ENCODE data around the gene BAK1.
"Not testable (repeated sequence)": the region's sequence is repeated elsewhere in the genome, so short reads cannot be mapped to it uniquely, and the experiment has no call there.

Gene BAK1

DNA sequence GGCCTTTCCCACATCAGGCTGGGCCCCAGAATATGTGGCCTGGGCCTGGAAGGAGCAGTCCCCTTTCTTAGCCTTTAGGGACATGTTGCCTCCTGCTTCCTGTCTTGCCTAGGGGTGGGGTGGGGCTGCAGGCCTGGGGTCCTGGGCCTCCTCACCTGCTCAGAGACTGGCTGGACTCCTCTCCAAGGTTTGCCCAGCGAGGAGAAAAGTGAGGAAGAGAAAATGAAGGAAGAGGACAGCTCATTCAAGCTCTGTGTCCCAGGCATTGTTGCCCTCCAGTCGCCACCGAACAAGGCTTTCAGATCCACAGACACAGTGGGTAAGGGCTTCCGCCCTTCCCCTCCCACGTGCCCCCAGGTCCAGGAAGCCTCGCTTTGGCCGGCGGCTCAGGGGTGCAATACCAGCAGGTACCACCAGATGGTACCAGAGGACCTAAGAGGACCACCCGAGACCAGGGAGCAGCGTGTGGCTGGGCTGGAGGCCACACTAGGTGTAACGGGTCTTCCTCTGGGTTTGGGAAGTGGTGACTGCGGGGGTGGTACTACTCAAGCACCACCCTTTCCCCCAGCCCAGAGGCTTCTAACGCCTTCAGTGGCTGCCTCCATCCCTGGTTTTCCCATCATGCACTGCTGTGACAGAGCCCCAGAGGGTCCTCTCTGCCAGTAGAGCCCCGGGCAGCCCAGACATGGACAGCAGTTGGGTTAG is 5.5 kb upstream of the BAK1 start:
- DNase-seq = peak; percentile 61 to 89 (median 64)

DNA sequence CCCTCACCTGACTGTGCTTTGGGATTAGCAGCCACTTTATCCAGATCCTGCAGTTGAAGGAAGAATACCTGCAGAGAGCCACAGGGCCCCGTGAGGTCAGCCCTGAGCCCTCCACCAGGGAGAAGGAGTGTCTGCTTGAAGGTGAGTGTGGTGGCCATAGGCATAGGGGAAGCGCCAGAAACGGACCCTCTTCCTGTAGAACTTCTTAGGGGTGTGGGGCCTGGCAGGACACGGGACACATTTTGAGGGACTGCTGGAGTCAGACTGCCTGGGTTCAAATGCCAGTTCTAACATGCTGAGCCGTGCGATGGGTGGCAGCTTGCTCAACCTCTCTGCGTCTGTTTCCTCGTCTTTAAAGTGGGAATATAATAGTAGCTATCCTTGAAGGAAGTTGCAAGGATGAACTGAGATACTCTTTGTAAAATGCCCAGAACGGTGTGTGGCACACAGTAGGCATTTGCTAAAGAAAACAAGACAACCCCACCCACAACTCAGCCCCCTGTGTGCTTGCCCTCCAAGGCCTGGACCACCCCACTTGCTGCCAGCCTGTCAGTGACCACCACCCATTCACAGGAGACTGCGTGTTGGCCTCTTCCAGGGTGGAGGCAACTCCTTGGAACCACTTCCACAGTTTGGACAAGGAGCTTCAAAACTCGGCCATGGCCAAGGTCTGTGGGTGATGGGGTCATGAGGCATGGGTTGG is 4.8 kb upstream of the BAK1 start:
- no peak for DNase-seq

DNA sequence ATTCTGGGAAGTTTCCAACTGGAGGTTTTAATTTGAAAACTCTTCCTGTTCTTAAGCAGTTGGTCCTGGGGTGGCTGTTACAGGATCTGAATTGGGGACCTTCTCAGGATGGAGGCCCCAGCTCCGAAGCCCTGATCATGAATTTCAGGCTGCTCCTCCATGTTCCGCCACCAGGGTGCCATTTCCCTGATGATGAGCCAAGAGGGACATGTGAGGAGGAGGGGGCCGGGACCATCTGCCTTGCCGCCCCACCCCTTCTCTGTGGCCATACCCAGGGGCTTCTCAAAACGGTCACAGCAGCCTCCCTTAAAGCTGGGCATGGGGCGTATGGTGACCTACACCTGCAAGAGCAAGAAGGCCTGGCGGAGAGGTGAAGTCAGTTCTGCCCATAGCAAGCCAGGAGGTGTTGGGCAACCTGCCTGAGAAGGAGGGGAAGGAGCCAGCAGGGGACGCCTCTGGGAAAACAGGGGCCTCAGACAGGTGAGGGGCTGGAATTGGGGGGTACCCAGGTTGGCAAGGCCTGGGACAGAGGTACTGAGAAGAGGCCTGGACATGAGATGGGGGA is 3.6 kb upstream of the BAK1 start:
- no peak for DNase-seq

DNA sequence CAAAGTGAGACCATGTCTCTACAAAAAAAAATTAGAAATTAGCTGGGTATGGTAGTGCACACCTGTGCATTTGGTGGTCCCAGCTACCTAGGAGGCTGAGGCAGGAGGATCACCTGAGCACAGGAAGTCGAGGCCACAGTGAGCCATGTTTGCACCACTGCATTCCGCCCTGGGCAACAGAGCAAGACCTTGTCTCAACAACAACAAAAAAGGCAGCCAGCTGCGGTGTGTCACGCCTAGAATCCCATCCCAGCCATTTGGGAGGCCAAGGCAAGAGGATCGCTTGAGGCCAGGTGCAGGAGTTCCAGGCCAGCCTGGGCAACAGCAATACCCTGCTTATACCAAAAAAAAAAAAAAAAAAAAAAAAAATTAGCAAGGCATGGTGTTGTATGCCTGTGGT is 1.1 kb upstream of the BAK1 start:
- DNase-seq = no peak

DNA sequence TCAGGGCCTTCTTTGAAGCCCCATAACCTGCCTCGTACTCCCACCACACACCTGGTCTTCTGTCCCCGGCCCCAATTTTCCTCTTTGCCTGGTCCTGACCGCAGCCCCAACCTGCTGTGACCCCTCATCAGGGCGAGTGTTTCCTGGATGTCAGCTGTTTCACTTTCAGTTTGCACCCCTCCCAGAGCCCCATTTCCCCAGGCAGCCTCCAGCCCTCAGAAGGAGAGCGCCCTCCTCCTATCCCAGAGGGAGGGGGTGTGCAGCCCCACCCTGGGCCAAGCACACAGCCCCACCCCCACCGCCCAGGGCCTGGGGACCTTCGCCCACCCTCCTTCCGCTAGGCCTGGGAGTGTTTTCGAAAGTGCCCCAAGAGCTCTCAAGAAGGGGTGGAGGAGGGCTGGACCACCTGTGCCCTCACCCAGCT is 1.5 kb downstream of the BAK1 start:
- DNase-seq = no peak

DNA sequence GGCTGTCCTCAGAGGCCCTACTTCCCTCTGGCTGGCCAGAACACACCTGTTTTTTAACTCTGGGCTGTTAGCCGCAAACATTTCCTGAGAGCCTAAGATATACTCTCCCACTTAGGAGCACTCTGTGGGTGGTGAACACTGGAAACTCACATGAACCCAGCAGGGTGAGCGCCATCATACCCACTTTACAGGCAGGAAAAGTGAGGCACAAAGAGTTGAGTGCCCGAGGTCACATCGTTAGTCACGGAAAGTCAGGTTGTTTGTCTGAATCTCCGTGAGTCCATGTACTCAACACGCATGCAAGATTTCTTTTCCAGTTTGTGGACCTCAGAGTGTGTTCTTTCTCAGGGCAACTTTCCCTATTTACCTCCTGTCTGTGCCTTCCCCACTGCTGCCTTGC is 1.9 kb downstream of the BAK1 start:
- no peak for DNase-seq

DNA sequence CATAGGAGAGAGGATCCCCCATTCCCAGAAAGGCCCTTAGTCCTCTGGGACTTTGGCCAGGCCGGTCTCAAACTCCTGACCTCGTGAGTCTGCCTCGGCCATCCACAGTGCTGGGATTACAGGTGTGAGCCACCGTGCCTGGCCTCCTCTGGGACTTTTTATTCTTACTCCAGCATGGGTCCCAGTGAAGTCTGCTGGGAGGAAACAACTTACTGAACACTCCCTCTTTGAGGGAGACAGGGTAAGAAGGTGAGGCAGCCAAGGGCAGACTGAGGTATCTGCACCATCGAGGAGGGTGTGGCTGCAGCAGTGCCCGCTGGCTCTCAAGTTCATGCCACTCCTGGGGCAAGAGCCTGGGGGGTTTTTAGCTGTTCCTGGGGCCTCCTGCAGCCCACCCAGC is 2.4 kb downstream of the BAK1 start:
- no peak for DNase-seq

DNA sequence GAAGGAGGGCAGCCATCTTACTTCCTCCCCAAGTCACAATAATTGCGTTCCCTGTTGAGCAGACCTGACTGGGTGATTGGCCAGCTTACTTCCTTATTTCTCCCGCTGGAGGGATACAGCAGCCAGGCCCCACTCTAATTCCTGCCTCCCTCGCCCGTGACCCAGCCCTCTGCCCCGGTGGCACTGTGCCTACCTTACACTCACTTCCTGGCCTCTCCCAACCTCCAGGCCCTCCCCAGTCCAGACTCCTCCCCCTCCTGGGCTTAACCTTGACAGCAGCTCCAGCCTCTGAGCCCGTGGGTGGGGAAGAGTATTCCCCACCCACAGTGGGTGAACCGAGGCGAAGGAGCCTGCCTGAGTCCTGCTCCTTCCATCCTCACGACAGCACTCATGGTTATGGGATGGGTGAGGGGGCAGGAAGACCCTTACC is 3.0 kb downstream of the BAK1 start:
- no peak for DNase-seq

DNA sequence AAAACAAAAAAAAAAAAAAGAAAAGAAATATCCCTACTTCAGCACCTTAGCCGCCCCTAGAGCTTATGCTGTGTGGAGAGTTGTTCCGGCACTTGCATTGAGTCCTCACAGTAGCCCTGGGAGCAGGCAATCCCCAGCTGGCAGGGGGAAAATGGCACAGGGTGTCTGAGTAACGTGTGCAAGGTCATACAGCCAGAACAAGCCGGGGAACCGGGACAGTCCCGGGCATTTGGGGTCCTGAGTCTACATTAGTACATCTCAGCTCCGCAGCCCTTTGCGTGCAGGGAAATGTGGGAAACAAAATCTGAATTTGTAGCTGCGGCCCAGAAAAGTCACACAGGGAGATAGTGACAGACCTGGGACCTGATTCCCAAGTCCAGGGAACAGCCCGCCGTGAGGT is 3.4 kb downstream of the BAK1 start:
- no peak for DNase-seq

DNA sequence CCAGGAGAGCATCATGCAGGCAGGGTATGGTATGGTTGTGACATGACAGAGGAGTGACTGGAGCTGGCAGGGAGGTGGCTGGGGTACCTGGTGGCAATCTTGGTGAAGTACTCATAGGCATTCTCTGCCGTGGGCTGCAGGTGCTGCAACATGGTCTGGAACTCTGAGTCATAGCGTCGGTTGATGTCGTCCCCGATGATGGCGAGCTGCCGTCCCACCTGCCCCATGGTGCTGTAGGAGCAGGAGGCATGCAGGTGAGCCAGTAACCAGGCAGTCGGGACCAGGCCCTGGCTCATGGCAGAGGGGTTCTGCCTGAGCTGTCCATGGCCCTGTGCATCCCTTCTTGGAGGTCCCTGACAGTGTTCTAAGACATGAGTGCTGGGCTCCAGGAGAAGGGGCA is 4.9 kb downstream of the BAK1 start:
- DNase-seq = no peak

DNA sequence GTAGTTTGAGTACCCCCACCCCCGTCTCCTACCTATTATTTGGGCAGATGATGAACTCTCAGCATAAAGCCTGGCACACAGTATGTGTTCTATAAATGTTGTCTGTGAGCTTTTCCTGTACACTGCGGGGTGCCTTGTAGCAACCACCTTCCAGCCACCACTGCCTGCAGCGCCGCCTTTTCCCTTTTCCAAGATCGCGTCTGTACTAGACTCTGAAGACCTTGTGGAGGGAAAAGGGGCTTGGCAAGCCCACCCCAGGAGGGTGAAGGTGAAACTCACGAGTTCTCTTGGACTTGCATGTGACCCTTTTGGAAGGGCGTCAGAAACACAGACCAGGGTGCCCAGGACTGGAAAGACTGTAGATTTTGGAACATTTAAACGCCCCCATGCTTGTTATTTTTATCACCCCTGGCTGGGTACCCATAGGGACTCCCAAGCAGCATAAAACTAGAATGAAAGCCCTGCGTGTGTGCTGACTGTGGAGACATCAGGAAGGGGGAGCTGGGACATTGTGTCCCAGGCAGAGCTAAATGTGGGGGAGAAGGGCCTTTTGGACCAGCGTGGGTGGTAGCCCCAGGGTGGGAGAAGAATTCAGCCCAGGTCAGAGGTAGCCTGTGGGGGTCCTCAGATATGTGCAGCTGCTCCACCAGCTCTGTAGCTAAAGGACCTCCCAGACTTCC is 8.3 kb downstream of the BAK1 start:
- no peak for DNase-seq

DNA sequence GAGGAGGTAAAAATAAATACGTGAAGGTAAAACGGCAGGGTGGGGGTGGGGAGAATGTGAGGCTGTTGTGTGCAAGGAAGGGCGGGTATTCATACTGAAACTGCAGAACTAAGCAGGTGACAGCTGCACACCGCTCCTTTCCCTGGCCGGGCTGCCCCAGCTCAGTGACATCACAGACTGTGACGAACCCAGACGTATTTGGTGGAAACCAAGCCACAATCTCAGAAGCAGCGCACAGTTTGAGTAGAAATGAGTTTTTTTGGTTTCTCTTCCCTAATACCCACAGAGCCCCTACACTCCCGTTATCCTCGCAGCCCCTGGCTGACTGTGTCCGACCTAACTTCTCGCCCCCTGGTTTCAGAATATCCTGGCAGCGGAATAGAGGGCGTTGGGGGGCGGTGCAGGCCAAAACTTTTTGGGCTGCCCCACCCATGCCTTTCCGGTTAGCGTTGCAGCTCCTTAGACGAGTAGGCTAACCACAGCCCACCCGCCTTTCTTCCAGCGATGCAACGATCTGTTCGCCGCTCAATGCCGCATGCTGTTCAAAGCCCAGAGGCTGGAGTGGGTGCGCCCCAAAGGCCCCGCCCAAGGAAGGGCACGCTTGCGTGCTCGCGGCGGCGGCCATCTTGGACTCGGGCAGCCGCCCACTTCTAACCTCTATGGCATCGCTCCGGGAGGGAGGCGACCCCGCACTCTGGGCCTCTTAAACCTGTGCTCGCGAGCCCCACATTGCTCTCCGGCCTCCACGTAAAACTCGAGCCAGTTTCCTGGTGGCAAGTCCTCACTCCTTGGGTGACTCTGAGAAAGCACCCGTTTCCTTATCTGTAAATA is 9.1 kb downstream of the BAK1 start:
- DNase-seq = peak; percentile 69 to 90 (median 81)

DNA sequence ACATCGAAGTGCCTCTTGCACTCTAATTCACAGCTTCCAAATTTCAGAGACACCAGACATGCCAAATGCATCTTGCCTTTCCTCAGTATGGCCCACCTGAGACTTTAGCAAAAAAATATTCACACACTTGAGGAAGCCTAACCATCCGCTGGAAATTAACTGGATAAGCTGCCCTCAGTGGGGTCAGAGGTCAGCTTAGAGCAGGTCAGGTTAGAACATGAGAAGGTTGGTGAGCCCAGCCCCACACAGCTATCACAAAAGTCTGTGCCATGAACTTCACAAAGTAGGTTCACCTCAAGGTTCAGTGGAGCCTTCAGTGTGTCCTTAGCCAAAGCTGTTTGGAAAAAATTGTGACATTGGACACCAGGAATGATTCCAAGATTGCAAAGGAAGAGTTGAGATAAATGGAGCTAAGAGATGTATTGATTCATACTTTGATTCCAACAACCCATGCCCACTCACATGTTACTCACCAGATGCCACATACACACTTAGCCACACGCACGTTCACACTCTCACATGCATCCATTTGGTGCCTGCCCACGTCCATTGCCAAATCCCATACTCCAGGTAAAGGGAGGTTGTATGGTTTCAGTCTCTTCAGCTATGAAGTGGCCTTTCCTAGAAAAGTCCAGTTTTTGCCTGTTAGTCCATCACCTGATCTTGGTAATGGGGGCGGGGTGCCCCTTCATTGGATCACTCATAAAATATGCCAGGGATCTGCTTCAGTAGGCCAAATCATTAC is 11.1 kb downstream of the BAK1 start:
- DNase-seq = no peak

DNA sequence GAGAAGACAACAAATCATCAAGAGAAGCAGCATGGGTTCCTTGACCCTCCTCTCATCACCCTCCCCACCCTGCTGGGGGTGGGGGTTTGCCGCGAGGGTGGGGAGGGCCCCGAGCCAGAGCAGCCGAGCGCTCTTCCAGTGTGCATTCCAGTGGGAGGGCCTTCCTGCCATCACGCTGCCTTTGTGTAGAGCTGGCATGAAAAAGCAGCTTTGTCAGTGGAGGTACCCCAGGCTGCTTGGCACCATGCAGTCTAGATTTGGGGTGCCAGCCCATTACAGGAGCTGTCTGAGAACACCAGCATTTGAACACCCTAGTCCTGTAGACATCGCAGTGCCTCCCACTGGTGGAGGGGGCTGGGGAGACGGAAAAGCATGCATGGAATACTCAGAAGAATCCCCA is 12.2 kb downstream of the BAK1 start:
- DNase-seq = no peak

DNA sequence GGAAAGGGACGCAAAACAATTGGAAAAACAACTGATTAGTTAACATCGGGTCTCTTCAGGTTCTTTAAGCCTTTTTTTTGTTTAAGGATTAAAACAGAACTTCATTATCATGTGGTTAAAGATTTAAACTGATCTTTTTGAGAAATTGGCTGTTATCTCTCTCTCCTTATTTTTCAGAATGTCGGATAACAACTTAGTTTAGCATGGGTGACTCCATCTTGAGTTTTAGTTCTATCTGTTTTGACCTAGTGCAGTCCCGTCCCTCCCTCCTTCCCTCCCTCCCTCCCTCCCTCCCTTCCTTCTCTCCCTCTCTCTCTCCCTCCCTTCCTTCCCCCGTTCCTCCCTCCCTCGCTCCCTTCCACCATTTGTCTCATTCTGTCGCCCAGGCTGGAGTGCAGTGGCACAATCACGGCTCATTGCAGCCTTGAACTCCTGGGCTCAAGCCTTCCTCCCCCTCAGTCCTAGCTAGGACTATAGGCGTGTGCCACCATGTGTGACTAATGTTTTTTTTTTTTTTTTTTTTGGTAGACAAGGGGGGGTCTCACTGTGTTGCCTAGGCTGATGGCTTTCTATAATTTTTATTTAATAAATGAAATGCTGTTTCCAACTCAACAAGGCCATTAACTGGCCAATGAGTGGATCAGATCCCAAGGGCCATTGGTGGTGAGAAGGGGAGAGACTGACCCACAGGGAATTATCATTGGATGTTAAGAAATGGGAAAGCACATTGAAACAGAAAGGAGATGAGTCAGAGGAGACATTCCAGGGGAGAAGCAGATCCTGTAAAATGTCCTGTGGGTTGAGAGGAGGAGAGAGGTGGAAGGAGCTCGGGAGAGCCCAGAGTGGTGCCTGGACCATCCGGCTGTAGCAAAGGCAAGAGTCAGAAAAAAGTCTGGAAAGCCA is 13.6 kb downstream of the BAK1 start:
- DNase-seq = no peak

DNA sequence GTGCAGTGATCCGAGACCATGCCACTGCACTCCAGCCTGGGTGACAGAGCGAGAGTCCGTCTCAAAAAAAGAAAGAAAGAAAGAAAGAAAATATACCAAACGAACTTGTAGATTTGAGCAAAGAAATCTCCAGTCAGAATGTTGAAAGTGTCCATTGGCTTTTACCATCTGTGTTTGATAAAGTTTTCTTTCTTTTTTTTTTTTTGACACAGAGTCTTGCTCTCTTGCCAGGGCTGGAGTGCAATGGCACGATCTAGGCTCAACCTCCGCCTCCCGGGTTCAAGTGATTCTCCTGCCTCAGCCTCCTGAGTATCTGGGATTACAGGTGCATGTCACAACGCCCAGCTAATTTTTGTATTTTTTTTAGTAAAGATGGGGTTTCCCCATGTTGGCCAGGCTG is 21.3 kb downstream of the BAK1 start:
- DNase-seq = no peak

DNA sequence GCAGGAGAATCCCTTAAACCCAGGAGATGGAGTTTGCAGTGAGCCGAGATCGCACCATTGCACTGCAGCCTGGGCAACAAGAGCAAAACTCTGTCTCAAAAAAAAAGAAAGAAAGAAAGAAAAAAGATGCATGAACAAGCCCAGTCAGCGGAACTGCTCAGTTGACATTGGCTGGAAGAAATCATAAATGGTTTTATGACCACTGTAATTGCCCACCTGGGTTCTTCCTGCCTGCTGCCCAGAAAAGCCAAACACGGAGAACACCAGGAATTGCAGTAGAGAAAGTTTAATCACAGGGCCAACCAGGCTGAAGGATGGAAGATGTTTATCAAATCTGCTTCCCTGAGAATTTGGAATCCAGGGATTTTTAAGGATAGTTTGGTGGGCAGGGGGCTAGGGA is 22.7 kb downstream of the BAK1 start:
- DNase-seq = no peak

DNA sequence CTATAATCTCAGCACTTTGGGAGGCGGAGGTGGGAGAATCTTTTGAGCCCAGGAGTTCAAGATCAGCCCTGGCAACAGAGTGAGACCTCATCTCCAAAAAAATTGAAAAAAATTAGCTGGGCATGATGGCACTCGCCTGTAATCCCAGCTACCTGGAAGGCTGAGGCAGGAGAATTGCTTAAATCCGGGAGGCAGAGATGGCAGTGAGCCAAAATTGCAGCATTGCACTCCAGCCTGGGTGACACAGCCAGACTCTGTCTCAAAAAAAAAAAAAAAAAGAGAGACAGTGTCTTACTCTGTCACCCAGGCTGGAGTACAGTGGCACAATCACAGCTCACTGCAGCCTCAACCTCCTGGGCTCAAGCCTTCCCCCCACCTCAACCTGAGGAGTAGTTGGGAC is 27.2 kb downstream of the BAK1 start:
- DNase-seq = not testable (repeated sequence)

DNA sequence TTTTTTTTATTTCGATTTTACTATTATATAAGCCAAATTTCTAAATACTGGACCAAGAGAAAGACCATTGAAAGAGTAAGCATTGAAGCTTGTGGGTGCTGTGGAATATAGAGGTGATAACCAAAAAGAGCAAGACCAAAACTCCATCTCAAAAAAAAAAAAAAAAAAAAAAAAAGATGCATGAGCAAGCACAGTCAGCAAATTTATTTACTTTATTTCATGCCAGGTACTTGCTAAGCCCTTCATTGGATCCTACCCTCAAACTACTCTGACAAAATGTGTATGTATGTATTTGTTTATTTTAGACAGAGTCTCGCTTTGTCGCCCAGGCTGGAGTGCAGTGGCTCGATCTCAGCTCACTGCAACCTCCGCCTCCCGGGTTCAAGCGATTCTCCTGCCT is 27.8 kb downstream of the BAK1 start:
- no peak for DNase-seq

DNA sequence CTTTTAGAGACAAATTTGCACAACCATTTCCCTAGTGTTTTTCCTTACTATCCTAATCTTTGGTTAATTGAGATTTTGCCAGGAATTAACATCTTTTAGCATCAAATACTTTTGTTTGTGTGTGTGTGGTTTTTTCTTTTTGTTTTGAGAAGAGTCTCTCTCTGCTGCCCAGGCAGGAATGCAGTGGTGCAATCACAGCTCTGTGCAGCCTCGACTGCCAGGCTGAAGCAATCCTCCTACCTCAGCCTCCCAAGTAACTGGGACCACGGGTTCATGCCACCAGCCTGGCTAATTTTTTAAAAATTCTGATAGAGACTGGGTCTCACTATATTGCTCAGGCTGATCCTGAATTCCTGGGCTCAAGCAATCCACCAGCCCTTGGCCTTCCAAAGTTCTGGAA is 28.5 kb downstream of the BAK1 start:
- DNase-seq = no peak

DNA sequence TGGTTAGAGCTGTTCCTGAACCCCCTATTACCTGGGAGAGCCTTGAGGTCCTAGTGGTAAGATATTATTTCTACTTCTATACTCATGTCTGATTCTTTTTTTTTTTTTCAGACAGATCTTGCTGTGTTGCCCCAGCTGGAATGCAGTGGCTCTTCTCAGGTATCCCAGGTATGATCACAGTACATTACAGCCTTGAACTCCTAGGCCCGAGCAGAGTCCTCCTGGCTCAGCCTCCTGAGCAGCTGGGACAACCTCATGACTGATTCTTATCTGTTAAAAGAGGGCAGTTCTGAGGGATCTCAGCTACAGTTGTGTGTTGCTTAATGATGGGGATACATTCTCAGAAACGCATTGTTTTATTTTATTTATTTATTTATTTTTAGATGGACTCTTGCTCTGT is 30.2 kb downstream of the BAK1 start:
- DNase-seq = no peak

Measured in activated CD4-positive, CD25-positive, alpha-beta regulatory T cell (primary cell).